C4-2B (cell line): ENCODE results near the gene NAT16.

Experiments
- CTCF ChIP-seq: fragments of 450-650 bp; conservative IDR thresholded peaks from 2 replicates; pipeline ENCODE4 v1.5.1; 2017; ENCODE audit warnings: mild to moderate bottlenecking
- ZFX ChIP-seq: fragments of 450-650 bp; IDR thresholded peaks from 2 replicates; pipeline ENCODE4 v1.6.1; 2017

GRCh38 chr7:101210143-101210542 lies 30.1 kb upstream of the NAT16 start:
- no peak for TF ChIP-seq CTCF
- no peak for TF ChIP-seq ZFX
